ENCODE results near the gene SYVN1. TPM values are rescaled to one million over a fixed set of nuclear protein-coding genes. Genes with fewer than 3 reads are reported as not detected.

SYVN1 gene
- total and polyA plus RNA-seq, 10 of the 15 experiments (the other 5 are each of a cell fraction or from before 2014, with no cell fraction given) = 0.79 to 63.6 (median 20.1) TPM

DNA sequence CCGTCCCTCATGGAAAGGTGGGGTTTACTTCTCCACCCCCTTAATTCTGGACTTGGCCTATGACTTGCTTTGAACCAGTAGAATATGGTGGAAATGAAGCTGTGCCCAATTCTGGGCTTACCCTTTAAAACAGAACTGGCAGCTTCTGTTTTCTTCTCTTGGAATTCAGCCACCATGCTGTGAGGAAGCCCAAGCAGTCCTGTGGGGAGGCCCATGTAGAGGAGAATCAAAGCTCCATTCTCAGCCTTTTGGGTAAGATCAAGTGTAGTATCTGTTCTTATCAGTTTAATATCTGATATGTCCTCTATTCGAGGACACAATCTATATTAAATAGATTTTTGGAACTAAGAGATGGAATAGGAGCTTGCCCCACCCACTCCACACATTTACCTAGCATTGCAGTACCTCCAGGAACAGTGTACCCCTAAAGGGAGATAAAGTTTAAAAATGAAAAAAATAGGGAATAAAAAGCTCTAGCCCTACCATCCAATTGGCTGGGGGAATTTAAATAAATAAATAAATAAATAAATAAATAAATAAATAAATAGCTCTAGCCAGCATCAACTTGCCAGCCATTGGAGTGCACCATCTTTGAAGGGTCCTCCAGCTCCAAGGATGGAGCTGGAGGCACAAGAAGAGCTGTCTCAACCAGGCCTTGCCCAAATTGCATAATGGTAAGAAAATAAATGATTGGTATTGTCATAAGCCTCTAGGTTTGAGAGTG, 13.2 kb upstream of the SYVN1 start:
- Histone ChIP-seq H3K27ac (ENCODE audit: control insufficient read depth, insufficient read depth) (no peak overlapping the region), H2AFZ (ENCODE audit: control insufficient read depth, low read depth, low read length) (no peak overlapping the region), H3K4me1 (ENCODE audit: control insufficient read depth, insufficient read depth, low read length) (peaks cover 25% of the 10 kb centered on the region), H3K79me2 (ENCODE audit: control insufficient read depth, insufficient read depth, low read length) (no peaks in the 10 kb centered on the region), H4K20me1 (ENCODE audit: control insufficient read depth, insufficient read depth) (no peaks in the 10 kb centered on the region), H3K27me3 (replicated peaks in 1 of 2; ENCODE audit: control insufficient read depth in 2 of 2, insufficient read depth in 2 of 2, low read length in 1 of 2) (no peaks in the 10 kb centered on the region; a peak in 1 of 4 replicates), H3K36me3 (ENCODE audit: control insufficient read depth in 2 of 2, insufficient read depth in 2 of 2, low read length in 1 of 2) (no peaks in the 10 kb centered on the region), H3K9me3 (replicated peaks; ENCODE audit: control insufficient read depth, insufficient read depth, low read length) (no peaks in the 10 kb centered on the region), H3K4me2 (ENCODE audit: control insufficient read depth, insufficient read depth) (no peak overlapping the region), H3K4me3 (no peak overlapping the region), H3K9ac (ENCODE audit: control insufficient read depth, insufficient read depth, low read length) (no peak overlapping the region)
- ATAC-seq = no peak
- ChIA-PET SMC1A (ENCODE audit: uncharacterized antibody, unreplicated experiment) (interaction anchor here (2.7 kb wide), 1 partner anchor 12 kb away, joined by 9 read pairs; no protein-coding TSS in a partner anchor), RAD21 (ENCODE audit: unreplicated experiment) (interaction anchor here (0.6 to 1.7 kb wide), 3 partner anchors 12 to 301 kb away, joined by 3 to 4 read pairs (median 3); partner anchors contain the start of gene ARL2), POLR2A (interaction anchor here (2.2 kb wide), 1 partner anchor 12 kb away, joined by 9 read pairs; no protein-coding TSS in a partner anchor), CTCF (interaction anchor here (0.6 to 1.2 kb wide), 5 partner anchors 10 to 253 kb away, joined by 3 to 4 read pairs (median 3); partner anchors contain the start of gene CAPN1)
- no peak for DNase-seq (ENCODE audit: low read depth, low spot score)
- in situ Hi-C loops (cut with MboI) = no loop called here
- FAIRE-seq = no peak
- TF ChIP-seq KLF5 (IDR thresholded peaks at IDR 0.05; ENCODE audit: partially characterized antibody) (no peak), YY1 (IDR thresholded peaks at IDR 0.05; ENCODE audit: low read depth, low read length) (0 out of 2 replicates have a peak, but pooled peaks have one; percentile 38)
- intact Hi-C loops (cut with micrococcal nuclease; ENCODE audit: unreplicated experiment) = no loop called here
- 76% methylated on average over 2 of the region's 2 CpGs for WGBS (ENCODE audit: insufficient coverage, insufficient replicate concordance, low lambda C conversion rate, missing lambda C conversion rate)
- BruUV-seq (replicated peaks) = no TSS peak

DNA sequence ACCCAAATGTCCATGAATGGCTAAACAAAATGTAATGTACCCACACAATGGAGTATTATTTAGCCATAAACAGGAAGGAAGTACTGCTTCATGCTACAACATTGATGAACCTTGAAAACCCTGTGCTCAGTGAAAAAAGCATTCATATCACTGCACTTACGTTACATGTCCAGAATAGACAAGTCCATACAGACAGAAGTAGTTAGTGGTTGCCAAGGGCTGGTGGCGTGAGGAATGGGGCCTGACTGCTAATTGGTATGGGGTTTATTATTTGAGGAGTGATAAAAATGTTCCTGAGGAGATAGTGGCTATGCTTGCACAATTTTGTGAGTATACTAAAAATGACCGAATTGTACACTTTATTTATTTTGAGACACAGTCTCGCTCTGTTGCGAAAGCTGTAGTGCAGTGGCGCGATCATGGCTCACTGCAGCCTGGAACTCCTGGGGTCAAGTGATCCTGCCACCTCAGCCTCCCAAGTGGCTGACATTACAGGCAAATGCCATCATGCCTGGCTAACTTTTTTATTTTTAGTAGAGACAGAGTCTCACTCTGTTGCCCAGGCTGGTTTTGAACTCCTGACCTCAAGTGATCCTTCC, 7.7 kb upstream of the SYVN1 start:
- ChIA-PET RAD21 (ENCODE audit: unreplicated experiment) (no interaction called here), SMC1A (ENCODE audit: uncharacterized antibody, unreplicated experiment) (no interaction called here), CTCF (no interaction called here), POLR2A (no interaction called here)
- 30% methylated on average over 7 of the region's 7 CpGs for WGBS (ENCODE audit: insufficient coverage, insufficient replicate concordance, low lambda C conversion rate, missing lambda C conversion rate)
- Histone ChIP-seq H3K4me1 (ENCODE audit: control insufficient read depth, insufficient read depth, low read length) (no peaks in the 10 kb centered on the region), H4K20me1 (ENCODE audit: control insufficient read depth, insufficient read depth) (no peaks in the 10 kb centered on the region), H3K4me2 (ENCODE audit: control insufficient read depth, insufficient read depth) (no peak overlapping the region), H3K36me3 (ENCODE audit: control insufficient read depth in 2 of 2, insufficient read depth in 2 of 2, low read length in 1 of 2) (no peaks in the 10 kb centered on the region), H3K9ac (ENCODE audit: control insufficient read depth, insufficient read depth, low read length) (no peak overlapping the region), H3K79me2 (ENCODE audit: control insufficient read depth, insufficient read depth, low read length) (no peaks in the 10 kb centered on the region), H3K4me3 (no peak overlapping the region), H3K9me3 (replicated peaks; ENCODE audit: control insufficient read depth, insufficient read depth, low read length) (no peaks in the 10 kb centered on the region), H3K27ac (ENCODE audit: control insufficient read depth, insufficient read depth) (no peak overlapping the region), H2AFZ (ENCODE audit: control insufficient read depth, low read depth, low read length) (no peak overlapping the region), H3K27me3 (replicated peaks in 1 of 2; ENCODE audit: control insufficient read depth in 2 of 2, insufficient read depth in 2 of 2, low read length in 1 of 2) (no peaks in the 10 kb centered on the region; a peak in 2 of 4 replicates)
- peak; percentile 71 for FAIRE-seq
- no peak for ATAC-seq
- BruUV-seq (replicated peaks) = no TSS peak
- intact Hi-C loops (cut with micrococcal nuclease; ENCODE audit: unreplicated experiment) (loop anchor here (2.0 kb wide), 1 partner anchor 21 kb away; no protein-coding TSS in a partner anchor), in situ Hi-C loops (cut with MboI) (no loop called here)
- DNase-seq (ENCODE audit: low read depth, low spot score) = no peak
- TF ChIP-seq MEF2A (IDR thresholded peaks at IDR 0.05; ENCODE audit: insufficient read depth, low read depth, low read length) (no peak), NR2C2 (IDR thresholded peaks at IDR 0.05; ENCODE audit: borderline replicate concordance, control insufficient read depth, insufficient read length, low read depth) (no peak), FOXK2 (IDR thresholded peaks at IDR 0.05) (no peak), ZNF622 (IDR thresholded peaks at IDR 0.05) (no peak), TARDBP (IDR thresholded peaks at IDR 0.05; ENCODE audit: borderline replicate concordance) (no peak), KDM1A (IDR thresholded peaks at IDR 0.05; ENCODE audit: borderline replicate concordance) (no peak), SMC3 (IDR thresholded peaks at IDR 0.05; ENCODE audit: borderline replicate concordance, low read length) (no peak), PAX8 (IDR thresholded peaks at IDR 0.05) (no peak), ZNF384 (IDR thresholded peaks at IDR 0.05; ENCODE audit: borderline replicate concordance, low read depth, low read length) (no peak), KLF5 (IDR thresholded peaks at IDR 0.05; ENCODE audit: partially characterized antibody) (no peak), EED (IDR thresholded peaks at IDR 0.05; ENCODE audit: low read depth) (no peak), POLR2AphosphoS2 (IDR thresholded peaks at IDR 0.05; ENCODE audit: low read depth, low read length) (no peak)
- TF ChIP-seq, protein P1, sequence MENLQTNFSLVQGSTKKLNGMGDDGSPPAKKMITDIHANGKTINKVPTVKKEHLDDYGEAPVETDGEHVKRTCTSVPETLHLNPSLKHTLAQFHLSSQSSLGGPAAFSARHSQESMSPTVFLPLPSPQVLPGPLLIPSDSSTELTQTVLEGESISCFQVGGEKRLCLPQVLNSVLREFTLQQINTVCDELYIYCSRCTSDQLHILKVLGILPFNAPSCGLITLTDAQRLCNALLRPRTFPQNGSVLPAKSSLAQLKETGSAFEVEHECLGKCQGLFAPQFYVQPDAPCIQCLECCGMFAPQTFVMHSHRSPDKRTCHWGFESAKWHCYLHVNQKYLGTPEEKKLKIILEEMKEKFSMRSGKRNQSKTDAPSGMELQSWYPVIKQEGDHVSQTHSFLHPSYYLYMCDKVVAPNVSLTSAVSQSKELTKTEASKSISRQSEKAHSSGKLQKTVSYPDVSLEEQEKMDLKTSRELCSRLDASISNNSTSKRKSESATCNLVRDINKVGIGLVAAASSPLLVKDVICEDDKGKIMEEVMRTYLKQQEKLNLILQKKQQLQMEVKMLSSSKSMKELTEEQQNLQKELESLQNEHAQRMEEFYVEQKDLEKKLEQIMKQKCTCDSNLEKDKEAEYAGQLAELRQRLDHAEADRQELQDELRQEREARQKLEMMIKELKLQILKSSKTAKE (IDR thresholded peaks at IDR 0.05; ENCODE audit: low read depth, poor library complexity, severe bottlenecking) = no peak
